HG03095 (cell line): ENCODE results near the gene CCDC71.

Experiments
- ATAC-seq: cut with Tn5 transposase; IDR thresholded peaks from one replicate; pipeline ENCODE4 v1.9.1; 2021; ENCODE audit warnings: moderate library complexity; ENCODE audit not compliant: unreplicated experiment

CCDC71 gene

GRCh38 chr3:49165771-49166751 is at the start of gene CCDC71:
Gene CCDC71 (minus strand): TSS chr3:49166331. CDS start chr3:49164208, 2,123 bp downstream.
- ATAC-seq: peak; percentile 60

- ATAC-seq: no peak
Observed at GRCh38 chr3:49213998-49214397, 47.9 kb upstream of the CCDC71 start.

- ATAC-seq: no peak
Observed at GRCh38 chr3:49213541-49213943, 47.4 kb upstream of the CCDC71 start.

GRCh38 chr3:49199900-49200281 is 33.8 kb upstream of the CCDC71 start:
- ATAC-seq: no peak

GRCh38 chr3:49199239-49199899 is 33.2 kb upstream of the CCDC71 start:
- ATAC-seq: no peak

- ATAC-seq: no peak
Observed at GRCh38 chr3:49198611-49199230, 32.6 kb upstream of the CCDC71 start.

- ATAC-seq: no peak
Observed at GRCh38 chr3:49198161-49198560, 32.0 kb upstream of the CCDC71 start.

- no peak for ATAC-seq
Observed at GRCh38 chr3:49191741-49192140, 25.6 kb upstream of the CCDC71 start.

- ATAC-seq: no peak
Observed at GRCh38 chr3:49183873-49184272, 17.7 kb upstream of the CCDC71 start.

- ATAC-seq: no peak
Observed at GRCh38 chr3:49182682-49183081, 16.6 kb upstream of the CCDC71 start.

- no peak for ATAC-seq
Observed at GRCh38 chr3:49181351-49181750, 15.2 kb upstream of the CCDC71 start.

GRCh38 chr3:49180116-49180515 is 14.0 kb upstream of the CCDC71 start:
- ATAC-seq: no peak

- no peak for ATAC-seq
Observed at GRCh38 chr3:49177073-49177472, 10.9 kb upstream of the CCDC71 start.

- ATAC-seq: no peak
Observed at GRCh38 chr3:49175530-49175929, 9.4 kb upstream of the CCDC71 start.

- ATAC-seq: no peak
Observed at GRCh38 chr3:49174397-49174985, 8.4 kb upstream of the CCDC71 start.

- no peak for ATAC-seq
Observed at GRCh38 chr3:49173792-49174170, 7.7 kb upstream of the CCDC71 start.

GRCh38 chr3:49173116-49173791 is 7.1 kb upstream of the CCDC71 start:
- ATAC-seq: no peak

- no peak for ATAC-seq
Observed at GRCh38 chr3:49172551-49173041, 6.5 kb upstream of the CCDC71 start.

- no peak for ATAC-seq
Observed at GRCh38 chr3:49171775-49172500, 5.8 kb upstream of the CCDC71 start.
